ENCODE measurements around the gene FZR1.

FZR1 gene

DNA sequence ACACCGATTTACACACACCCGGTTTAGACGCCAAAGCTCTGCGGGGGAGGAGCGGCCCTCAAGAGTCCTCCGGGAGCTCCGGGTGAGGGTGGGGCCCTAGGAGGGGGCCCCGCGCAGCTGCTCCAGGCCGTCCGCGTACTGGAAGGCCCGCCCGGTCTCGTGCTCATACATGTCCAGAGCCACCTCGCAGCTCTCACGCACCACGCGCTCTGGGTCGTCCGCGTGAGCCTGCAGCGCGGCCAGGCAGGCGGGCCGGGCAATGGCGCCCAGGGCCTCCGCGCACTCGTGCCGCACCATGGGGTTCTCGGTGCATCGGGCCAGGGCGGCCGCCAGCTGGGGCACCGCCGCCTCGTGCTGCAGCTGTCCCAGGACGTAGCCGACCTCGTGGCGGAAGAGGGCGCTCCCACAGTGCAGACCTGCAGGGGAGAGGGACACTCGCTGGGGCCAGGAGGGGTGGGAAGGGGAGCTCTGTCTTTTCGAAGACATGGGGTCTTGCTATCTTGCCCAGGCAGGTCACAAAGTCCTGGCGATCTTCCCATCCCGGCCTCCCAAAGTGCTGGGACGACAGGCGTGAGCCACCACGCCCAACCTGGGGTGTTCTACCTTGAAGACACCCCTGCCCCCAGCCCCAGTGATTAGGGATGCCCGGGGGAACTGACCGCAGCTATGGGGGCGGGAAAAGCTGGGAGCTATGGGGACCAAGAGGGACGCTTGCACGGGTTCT, 14.6 kb upstream of the FZR1 start:
- DNase-seq (ENCODE audit: low read depth, low spot score): no peak
- no peak overlapping the region for H3K4me3 ChIP-seq (ENCODE audit: low read depth, low read length)
- in situ Hi-C loops (cut with HindIII; ENCODE audit: low sequenced_read_pairs): no loop called here
- TF ChIP-seq, protein P1, sequence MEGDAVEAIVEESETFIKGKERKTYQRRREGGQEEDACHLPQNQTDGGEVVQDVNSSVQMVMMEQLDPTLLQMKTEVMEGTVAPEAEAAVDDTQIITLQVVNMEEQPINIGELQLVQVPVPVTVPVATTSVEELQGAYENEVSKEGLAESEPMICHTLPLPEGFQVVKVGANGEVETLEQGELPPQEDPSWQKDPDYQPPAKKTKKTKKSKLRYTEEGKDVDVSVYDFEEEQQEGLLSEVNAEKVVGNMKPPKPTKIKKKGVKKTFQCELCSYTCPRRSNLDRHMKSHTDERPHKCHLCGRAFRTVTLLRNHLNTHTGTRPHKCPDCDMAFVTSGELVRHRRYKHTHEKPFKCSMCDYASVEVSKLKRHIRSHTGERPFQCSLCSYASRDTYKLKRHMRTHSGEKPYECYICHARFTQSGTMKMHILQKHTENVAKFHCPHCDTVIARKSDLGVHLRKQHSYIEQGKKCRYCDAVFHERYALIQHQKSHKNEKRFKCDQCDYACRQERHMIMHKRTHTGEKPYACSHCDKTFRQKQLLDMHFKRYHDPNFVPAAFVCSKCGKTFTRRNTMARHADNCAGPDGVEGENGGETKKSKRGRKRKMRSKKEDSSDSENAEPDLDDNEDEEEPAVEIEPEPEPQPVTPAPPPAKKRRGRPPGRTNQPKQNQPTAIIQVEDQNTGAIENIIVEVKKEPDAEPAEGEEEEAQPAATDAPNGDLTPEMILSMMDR (IDR thresholded peaks at IDR 0.05; ENCODE audit: low read depth, low read length): no peak

DNA sequence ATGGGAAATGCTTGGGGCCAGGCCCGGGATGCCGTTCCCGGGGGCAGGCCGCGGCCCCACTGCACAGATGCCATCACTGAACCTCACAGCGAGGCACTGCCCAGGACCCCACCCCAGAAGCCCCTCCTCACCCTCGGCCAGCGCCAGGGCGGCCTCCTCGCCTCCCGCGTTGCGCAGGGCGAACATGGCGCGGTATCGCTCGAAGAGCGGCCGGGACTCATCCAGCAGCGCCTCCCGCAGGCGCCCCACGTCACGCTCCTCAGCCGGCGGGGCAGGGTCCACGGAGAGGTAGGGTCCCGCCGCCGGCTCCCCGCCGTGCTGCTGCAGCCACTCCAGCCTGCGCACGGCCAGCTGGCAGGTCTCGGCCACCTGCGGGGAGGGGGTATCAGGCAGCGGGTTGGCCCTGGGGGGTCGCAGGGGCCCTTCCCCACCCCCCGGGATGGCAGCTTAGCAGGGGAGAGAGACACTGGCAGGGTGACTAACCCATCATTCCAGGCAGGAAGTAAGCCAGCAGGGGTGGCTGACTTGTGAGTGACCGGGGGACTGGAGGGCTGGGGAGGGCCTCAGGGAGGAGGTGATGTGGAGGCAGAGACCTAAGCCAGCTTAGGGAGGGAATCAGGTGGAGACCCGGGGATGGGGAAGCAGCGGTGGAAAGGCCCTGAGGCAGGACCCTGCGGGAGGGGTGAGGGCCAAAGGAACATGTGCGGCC, 13.8 kb upstream of the FZR1 start:
- in situ Hi-C loops (cut with HindIII; ENCODE audit: low sequenced_read_pairs): no loop called here
- TF ChIP-seq, protein P1 (IDR thresholded peaks at IDR 0.05; ENCODE audit: low read depth, low read length): no peak
- H3K4me3 ChIP-seq (ENCODE audit: low read depth, low read length): no peak overlapping the region
- DNase-seq (ENCODE audit: low read depth, low spot score): no peak

DNA sequence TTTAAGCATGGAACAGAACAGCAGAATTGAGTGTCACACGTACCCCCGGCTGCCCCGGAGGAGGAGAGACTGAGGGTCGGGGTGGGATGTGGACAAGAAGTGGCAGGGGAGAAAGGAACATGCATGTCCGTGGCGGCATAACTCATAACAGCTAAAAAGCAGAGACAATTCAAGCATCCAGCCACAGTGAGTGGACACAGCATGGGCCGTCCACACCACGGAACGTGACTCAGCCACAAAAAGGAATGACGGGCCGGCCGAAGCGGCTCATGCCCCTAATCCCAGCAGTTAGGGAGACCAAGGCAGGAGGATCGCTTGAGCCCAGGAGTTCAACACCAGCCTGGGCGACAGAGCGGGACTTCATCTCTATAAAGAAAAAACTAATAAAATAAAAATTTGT, 13.2 kb upstream of the FZR1 start:
- no peak for DNase-seq (ENCODE audit: low read depth, low spot score)
- no peak overlapping the region for H3K4me3 ChIP-seq (ENCODE audit: low read depth, low read length)
- TF ChIP-seq, protein P1 (IDR thresholded peaks at IDR 0.05; ENCODE audit: low read depth, low read length): no peak
- in situ Hi-C loops (cut with HindIII; ENCODE audit: low sequenced_read_pairs): no loop called here

DNA sequence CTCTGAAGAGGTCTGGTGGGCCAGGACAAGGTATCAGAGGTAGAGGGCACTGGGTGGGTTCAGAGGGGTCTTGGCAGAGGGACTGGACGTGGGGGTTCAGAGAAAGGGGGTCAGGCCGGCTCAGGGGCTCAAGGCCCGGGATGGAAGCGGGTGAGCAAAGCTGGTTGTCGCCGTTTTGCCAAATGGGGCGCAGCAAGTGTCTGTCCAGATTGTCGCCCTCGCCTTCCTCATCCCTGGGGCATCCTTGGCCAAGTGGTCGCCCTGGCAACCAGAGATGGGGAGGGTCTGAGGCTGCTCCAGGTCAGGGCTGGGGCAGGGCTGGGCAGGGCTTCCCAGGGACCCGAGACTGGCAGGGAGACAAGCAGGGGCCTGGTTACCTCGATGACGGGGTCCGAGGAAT, 12.5 kb upstream of the FZR1 start:
- TF ChIP-seq, protein P1 (IDR thresholded peaks at IDR 0.05; ENCODE audit: low read depth, low read length): no peak
- in situ Hi-C loops (cut with HindIII; ENCODE audit: low sequenced_read_pairs): no loop called here
- no peak for DNase-seq (ENCODE audit: low read depth, low spot score)
- H3K4me3 ChIP-seq (ENCODE audit: low read depth, low read length): no peak overlapping the region

DNA sequence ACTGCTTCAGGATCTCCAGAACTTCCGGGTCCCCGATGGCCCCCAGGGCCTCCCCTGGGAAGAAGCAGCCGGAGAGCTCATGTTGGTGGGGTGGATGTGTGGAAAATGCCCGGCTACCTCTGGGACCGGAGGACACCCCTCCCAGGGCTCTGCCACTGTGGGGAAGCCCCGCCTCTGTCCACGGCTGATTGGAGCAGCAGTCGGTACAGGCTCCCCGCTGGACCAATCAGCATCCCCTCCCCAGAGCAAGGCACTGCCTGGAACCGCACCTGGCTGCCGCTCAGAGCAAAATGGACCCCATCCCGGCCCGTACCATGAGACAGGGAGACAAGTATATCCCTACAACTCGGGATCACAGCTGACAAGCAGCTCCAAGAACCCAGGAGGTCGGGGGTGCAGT, 12.1 kb upstream of the FZR1 start:
- no peak for DNase-seq (ENCODE audit: low read depth, low spot score)
- in situ Hi-C loops (cut with HindIII; ENCODE audit: low sequenced_read_pairs): no loop called here
- no peak overlapping the region for H3K4me3 ChIP-seq (ENCODE audit: low read depth, low read length)
- TF ChIP-seq, protein P1 (IDR thresholded peaks at IDR 0.05; ENCODE audit: low read depth, low read length): no peak

DNA sequence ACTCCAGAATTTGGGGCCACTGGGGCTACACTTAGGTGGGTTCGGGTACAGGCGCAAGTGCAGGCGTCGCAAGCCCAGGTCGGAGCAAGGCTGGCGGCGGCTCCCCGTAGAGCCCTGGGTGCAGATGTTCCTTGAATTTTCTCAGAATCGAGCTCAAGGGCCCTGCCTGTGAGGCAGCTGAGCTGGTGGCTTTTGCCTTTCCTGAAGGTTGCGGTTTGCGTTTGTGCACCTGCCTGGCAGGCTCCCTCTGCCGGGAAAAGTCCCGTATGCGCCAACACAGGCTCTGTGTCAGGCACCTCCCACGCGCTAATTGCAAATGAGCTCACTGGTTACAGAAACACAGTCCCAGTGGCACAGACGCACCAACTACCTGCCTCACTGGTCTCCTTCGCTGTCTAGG, 11.6 kb upstream of the FZR1 start:
- H3K4me3 ChIP-seq (ENCODE audit: low read depth, low read length): no peak overlapping the region
- no peak for DNase-seq (ENCODE audit: low read depth, low spot score)
- in situ Hi-C loops (cut with HindIII; ENCODE audit: low sequenced_read_pairs): no loop called here
- TF ChIP-seq, protein P1 (IDR thresholded peaks at IDR 0.05; ENCODE audit: low read depth, low read length): no peak
